ELR (cell line): Measurements from ENCODE around the gene TLR7.
A peak's percentile ranks its signal among the peaks of the same experiment; 100 is the strongest.

ENCODE experiments used
- DNase-seq: peaks from one replicate; pipeline ENCODE4 v3.0.0-alpha.2; 2015; ENCODE audit warnings: low read depth

The TLR7 gene

DNA sequence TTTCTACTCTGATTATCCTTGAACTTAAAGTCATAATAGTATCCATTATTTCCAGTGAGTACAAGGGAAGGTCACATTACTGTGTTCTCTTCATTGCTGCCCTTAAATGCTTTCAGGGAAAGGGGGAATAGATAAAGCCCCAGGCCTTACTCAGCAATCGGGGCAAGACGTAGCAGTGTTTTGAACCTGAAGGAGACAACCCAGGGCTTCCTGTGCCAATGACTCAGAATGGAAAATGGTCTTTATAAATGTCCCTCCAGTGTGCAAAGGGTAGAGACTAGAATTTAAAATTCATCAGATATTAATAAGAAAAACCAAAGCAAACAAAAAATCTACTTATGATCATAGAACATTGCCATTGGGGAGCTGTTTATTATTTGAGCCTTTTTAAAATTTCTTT, 63.3 kb downstream of the TLR7 start:
- no peak for DNase-seq

DNA sequence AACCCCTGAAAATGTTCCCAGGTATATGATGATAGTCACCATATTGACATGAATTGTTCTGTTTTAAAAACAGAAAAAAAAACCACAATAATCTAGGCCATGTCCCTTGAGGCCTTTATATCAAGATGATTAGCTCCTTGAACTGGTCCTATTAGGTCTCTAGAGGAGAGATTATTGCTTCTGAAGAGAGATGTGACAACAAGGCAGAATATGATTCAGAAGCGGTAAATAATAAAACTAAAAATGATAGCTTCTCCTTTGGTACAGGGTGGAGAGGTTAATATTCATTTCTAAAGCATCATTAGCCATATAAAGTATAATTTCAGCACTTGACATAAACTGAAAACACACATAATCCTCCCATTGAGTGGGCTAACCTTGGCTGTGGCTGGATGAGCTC, 65.4 kb downstream of the TLR7 start:
- no peak for DNase-seq

DNA sequence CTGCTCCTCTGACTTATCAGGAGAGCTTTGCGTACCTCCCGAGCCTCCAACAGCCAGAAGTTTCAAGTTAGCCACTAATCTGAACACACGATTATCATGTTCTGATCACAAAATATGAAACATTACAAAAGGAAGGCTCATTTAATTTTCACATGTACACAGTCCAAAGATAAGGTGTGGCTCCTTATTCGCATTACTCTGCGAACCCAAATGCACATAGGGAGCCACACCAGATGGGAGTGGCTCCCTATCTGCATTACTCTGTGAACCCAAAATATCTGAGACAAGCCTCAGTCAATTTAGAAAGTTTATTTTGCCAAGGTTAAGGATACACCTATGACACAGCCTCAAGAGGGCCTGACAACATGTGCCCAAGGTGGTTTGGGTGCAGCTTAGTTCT, 68.0 kb downstream of the TLR7 start:
- no peak for DNase-seq

DNA sequence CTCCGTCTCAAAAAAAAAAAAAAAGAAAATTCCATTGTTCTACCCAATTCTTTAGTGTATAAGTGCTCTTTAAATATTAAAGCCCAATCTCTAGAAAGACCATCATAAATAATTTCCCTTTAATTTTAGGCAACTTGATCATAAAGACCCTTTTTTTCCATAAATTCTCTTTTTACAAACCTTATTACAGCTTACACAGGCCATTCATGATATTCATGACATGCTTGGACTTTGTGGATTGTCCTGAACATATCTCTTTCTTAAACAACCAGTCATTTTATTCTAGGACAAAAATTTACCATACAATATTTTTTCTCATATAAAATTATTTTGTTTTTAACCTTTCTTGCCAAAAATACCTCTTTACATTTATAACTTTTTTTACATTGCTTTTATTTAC, 70.1 kb downstream of the TLR7 start:
- DNase-seq = peak; percentile 36
